Right lobe of liver (tissue), 6 donors: ENCODE results near the gene URB1. TPM values are rescaled to one million over a fixed set of nuclear protein-coding genes. Genes with fewer than 3 reads are reported as not detected.

Experiments
- ATAC-seq, 4 donors: fragments of 200-7000 bp; cut with Tn5 transposase; one replicate each; pipeline ENCODE4 v1.9.1; 2020; ENCODE audit warnings: mild to moderate bottlenecking in 4 of 4, moderate library complexity in 4 of 4
- DNase-seq, 3 donors: peaks; one replicate each; pipeline ENCODE4 v3.0.0-alpha.2; 2020
- H3K27ac ChIP-seq, 3 donors: fragments of 200-600 bp; one replicate each; pipeline ENCODE4 v1.8.0; 2022
- H3K27me3 ChIP-seq, 2 donors: fragments of 200-600 bp; one replicate each; pipeline ENCODE4 v1.8.0; 2022
- H3K36me3 ChIP-seq, 4 donors: fragments of 200-600 bp; sonication (generic) in 1 of 4; one replicate each; pipeline versions ENCODE4 v1.5.1 to v1.8.0; 2017 to 2022; ENCODE audit warnings: control low read depth in 1 of 4
- H3K4me1 ChIP-seq, 4 donors: fragments of 200-600 bp; sonication (generic) in 1 of 4; one replicate each; pipeline versions ENCODE4 v1.5.1 to v1.8.0; 2017 to 2022; ENCODE audit warnings: control low read depth in 1 of 4
- H3K4me3 ChIP-seq, 3 donors: fragments of 200-600 bp; one replicate each; pipeline ENCODE4 v1.8.0; 2022
- H3K9me3 ChIP-seq, 4 donors: fragments of 200-600 bp; sonication (generic) in 1 of 4; one replicate each; pipeline versions ENCODE4 v1.5.1 to v1.8.0; 2017 to 2022; ENCODE audit warnings: control low read depth in 1 of 4
- POLR2A ChIP-seq: fragments of 450-650 bp; IDR thresholded peaks from one replicate; pipeline ENCODE4 v1.6.1; 2017; ENCODE audit warnings: antibody characterized with exemption, mild to moderate bottlenecking
- WGBS: methylation state at CpG from one replicate; pipeline ENCODE4 v1.1.6; 2018; ENCODE audit warnings: low coverage, low lambda C conversion rate; ENCODE audit not compliant: insufficient coverage; ENCODE audit errors: missing lambda C conversion rate; 5-methylcytosine and 5-hydroxymethylcytosine counted together
- intact Hi-C, 2 donors: fragments of 100-400 bp; cut with DNase I; formaldehyde crosslinking; loops; one replicate each; pipeline versions ENCODE4 v1.11.2 to v1.14.1; 2022
- total RNA-seq, 6 experiments: library from RNA; depleted of rRNA in 2 of 6; stranded (reverse); fragments of >200 nt in 2 of 6; fragmentation: NEBNext Ultra II Directional in 3 of 6; extraction: Animal tissue kit (Norgen Biotek cat#: 25700) in 3 of 6; gene quantifications; one replicate each; pipeline versions ENCODE4 v1.1.0 to v1.2.4, GENCODE V29; 2016 to 2023
- TF ChIP-seq, protein P1 (sequence below), 4 donors: fragments of 200-600 bp in 3 of 4; fragments of 450-650 bp in 1 of 4; IDR thresholded peaks; one replicate each; pipeline versions ENCODE4 v1.5.1 to v1.8.0; 2016 to 2022; ENCODE audit warnings: antibody characterized with exemption in 4 of 4, mild to moderate bottlenecking in 2 of 4
- donor health status: DM: no; HTN: yes; CAD: no.
- donor health status: DM: no; HTN: no; CAD: no.
- donor health status: DM: no; HTN: no; CAD: no.
- donor health status: DM: no; HTN: yes; CAD: no.
- donor health status: DM: no; HTN: yes; CAD: no.

The URB1 gene
- total RNA-seq, 6 experiments from 2014 or later, result 6.3 to 13.6 (median 9.8) TPM

- ATAC-seq (peak; percentile 81 to 88 (median 84)), DNase-seq (peak in 1 of 3 donors; percentile 77)
- Histone ChIP-seq H3K9me3 (no peaks in the 10 kb centered on the region), H3K27ac (peak within 1 kb of the TSS in 2 of 3 donors; percentile 31 to 84), H3K4me1 (peaks cover 0 to 17% (median 4%) of the 10 kb centered on the region in 4 donors), H3K4me3 (peak within 1 kb of the TSS in 1 of 3 donors; percentile 33), H3K36me3 (no peaks in the 10 kb centered on the region), H3K27me3 (no peaks in the 10 kb centered on the region)
- TF ChIP-seq POLR2A, result no peak
- TF ChIP-seq, protein P1, sequence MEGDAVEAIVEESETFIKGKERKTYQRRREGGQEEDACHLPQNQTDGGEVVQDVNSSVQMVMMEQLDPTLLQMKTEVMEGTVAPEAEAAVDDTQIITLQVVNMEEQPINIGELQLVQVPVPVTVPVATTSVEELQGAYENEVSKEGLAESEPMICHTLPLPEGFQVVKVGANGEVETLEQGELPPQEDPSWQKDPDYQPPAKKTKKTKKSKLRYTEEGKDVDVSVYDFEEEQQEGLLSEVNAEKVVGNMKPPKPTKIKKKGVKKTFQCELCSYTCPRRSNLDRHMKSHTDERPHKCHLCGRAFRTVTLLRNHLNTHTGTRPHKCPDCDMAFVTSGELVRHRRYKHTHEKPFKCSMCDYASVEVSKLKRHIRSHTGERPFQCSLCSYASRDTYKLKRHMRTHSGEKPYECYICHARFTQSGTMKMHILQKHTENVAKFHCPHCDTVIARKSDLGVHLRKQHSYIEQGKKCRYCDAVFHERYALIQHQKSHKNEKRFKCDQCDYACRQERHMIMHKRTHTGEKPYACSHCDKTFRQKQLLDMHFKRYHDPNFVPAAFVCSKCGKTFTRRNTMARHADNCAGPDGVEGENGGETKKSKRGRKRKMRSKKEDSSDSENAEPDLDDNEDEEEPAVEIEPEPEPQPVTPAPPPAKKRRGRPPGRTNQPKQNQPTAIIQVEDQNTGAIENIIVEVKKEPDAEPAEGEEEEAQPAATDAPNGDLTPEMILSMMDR (IDR thresholded peaks at IDR 0.05), result no peak
- intact Hi-C loops, result no loop called here
- 63% methylated on average over 6 of the region's 14 CpGs for WGBS
These were observed 94.1 kb downstream of the URB1 start, which contains the start of gene MRAP for GRCh38 chr21:32298658-32299081. Gene MRAP, plus strand, starts transcription at chr21:32298855. Its CDS starts 117 bp downstream, at chr21:32298972.

DNA sequence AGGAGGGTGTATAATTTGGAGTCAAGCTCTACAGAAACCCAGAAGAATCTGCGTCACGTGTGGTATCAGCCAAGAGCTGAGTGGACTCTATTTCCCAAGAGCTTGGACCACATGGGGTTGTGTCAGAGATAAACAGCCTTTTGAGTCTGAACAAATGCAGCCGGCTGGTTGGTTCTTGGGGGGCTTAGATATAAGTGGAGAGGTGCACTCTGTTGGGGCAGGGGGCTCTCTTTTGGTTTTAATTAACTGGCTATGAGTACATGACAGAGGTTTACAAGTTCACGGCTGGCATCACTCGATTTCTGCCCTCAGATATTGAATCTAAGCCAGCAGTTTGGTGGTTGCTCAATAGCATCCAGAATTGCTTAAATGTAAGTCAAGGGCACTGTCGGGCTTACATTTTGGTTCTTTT is 94.7 kb downstream of the URB1 start:
- no peaks in the 10 kb centered on the region for H3K36me3 ChIP-seq
- intact Hi-C loops, result no loop called here
- peak overlapping the region in 2 of 3 donors; percentile 31 to 84 for H3K27ac ChIP-seq
- no peaks in the 10 kb centered on the region for H3K9me3 ChIP-seq
- WGBS, result 19% methylated on average over 6 of the region's 6 CpGs
- peak in 1 of 3 donors; percentile 76 for DNase-seq
- H3K27me3 ChIP-seq, result no peaks in the 10 kb centered on the region
- H3K4me3 ChIP-seq, result peak overlapping the region in 1 of 3 donors; percentile 33
- peak; percentile 64 to 84 (median 79) for ATAC-seq
- TF ChIP-seq, protein P1 (IDR thresholded peaks at IDR 0.05), result no peak
- TF ChIP-seq POLR2A, result no peak
- H3K4me1 ChIP-seq, result peaks cover 0 to 17% (median 4%) of the 10 kb centered on the region in 4 donors

DNA sequence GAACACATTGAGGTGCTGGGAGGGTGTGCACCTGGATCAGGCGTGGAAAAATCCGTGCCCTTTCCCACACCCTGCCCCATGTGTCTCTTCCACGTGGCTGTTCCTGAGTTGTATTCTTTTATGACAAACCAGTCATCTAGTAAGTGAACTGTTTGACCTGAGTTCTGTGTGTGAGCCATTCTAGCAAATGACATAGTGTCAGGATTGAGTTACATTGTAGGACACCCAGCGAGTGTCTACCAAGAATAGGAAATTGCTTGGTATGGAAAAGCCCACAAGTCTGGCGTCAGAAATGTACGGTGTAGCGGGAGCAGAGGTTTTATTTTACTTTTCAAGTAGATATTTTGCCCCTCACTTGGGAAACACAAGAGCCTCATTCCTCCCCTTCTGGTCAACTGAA is 95.4 kb downstream of the URB1 start:
- Histone ChIP-seq H3K4me3 (no peak overlapping the region), H3K9me3 (no peaks in the 10 kb centered on the region), H3K4me1 (peaks cover 0 to 17% (median 4%) of the 10 kb centered on the region in 4 donors), H3K36me3 (no peaks in the 10 kb centered on the region), H3K27me3 (no peaks in the 10 kb centered on the region), H3K27ac (peak overlapping the region in 2 of 3 donors; percentile 21 to 84)
- no peak for DNase-seq
- intact Hi-C loops, result no loop called here
- ATAC-seq, result no peak
- no peak for TF ChIP-seq POLR2A
- TF ChIP-seq, protein P1 (IDR thresholded peaks at IDR 0.05), result no peak
- 96% methylated on average over 7 of the region's 7 CpGs for WGBS

- Histone ChIP-seq H3K4me3 (no peak overlapping the region), H3K27ac (no peak overlapping the region), H3K27me3 (no peaks in the 10 kb centered on the region), H3K4me1 (no peaks in the 10 kb centered on the region), H3K36me3 (no peaks in the 10 kb centered on the region), H3K9me3 (no peaks in the 10 kb centered on the region)
- no peak for TF ChIP-seq POLR2A
- TF ChIP-seq, protein P1 (IDR thresholded peaks at IDR 0.05), result no peak
- no peak for DNase-seq
- intact Hi-C loops, result no loop called here
- no peak for ATAC-seq
- 87% methylated on average over 3 of the region's 4 CpGs for WGBS
These were observed 107.3 kb downstream of the URB1 start for GRCh38 chr21:32285476-32285875.
